SIG-M5 (cell line): ENCODE results near the gene PPP2R5E.
"Not testable (repeated sequence)": the region's sequence is repeated elsewhere in the genome, so short reads cannot be mapped to it uniquely, and the experiment has no call there.

Experiments
- DNase-seq: peaks from one replicate; lab custom pipeline; 2025; lab: John Stamatoyannopoulos, UW

PPP2R5E gene

DNA sequence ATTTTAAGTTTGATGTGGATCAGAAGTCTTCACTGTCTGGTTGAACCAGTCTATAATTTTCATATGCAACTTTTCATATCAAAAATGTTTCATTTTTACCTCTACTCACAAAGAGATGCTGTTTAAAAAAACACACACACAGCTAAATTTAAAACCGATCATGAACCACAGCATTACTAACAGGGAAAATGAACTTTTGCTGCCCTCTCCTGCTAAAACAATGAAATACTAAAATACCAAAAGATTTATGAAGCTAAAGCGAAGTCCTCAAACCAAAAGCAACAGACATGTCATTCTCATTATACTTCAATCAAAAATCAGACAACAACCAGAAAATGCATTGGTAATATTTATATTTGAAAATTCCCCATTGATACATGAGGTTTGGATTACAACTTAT lies 171.6 kb downstream of the PPP2R5E start:
- DNase-seq: not testable (repeated sequence)

DNA sequence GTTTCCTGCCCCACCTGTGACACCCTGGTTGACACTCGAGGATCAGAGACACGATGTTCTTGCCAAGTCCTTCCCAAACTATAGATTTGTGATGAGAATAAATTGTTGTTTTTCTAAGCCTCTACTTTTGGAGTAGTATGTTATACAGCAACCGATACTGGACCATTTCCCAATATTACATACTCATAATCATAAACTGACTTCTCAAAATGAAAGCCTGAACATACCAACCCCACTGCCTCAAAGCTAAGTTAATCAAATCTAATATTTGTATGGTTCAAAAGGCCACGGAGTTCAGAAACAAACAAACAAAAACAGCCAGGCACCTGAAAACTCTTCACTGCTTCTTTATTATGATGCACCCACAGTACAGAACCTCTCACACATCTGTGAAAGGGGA lies 172.1 kb downstream of the PPP2R5E start:
- no peak for DNase-seq

DNA sequence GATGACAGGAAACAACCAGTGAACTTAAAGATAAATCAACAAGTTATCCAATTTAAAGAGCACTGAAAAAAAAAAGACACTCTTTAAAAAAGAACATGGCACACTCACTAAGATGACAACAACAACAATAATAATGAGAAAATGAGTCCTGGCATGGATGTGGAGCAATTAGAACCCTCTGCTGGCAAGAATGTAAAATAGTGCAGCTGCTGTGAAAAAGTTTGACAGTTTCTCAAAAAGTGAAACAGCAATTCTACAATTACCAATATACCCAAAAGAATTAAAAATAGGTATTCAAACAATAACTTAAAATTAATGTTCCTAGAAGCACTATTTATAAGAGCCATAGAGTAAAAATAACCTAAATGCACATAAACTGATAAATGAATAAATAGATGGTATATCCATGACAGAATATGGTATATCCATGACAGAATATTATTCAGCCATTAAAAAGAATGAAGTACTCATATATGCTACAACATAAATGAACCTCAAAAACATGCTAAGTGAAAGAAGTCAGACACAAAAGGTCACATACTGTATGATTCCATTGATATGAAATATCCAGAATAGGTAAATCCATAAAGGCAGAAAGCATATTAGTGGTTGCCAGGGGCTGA lies 175.3 kb downstream of the PPP2R5E start:
- no peak for DNase-seq

DNA sequence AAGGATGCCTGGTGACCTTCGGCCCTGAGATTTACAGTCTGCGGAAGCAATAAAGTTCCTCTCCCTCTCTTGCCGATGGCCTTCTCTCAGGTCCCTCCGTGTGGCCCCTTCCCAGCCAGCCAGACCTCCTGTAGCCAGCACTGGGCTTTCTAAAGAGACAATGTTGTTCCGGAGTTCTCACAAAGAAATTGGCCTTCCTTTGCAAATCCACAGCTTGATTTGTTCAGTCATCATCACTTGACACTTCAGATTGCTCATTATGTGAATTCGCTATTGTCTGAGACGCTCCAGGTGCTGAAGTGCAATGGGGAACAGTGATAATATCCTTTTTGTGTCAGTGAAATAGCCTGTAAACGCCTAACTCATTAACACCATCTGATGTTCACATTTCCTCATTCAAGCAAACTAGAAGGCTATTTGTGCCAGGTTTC lies 180.8 kb downstream of the PPP2R5E start:
- DNase-seq: no peak

DNA sequence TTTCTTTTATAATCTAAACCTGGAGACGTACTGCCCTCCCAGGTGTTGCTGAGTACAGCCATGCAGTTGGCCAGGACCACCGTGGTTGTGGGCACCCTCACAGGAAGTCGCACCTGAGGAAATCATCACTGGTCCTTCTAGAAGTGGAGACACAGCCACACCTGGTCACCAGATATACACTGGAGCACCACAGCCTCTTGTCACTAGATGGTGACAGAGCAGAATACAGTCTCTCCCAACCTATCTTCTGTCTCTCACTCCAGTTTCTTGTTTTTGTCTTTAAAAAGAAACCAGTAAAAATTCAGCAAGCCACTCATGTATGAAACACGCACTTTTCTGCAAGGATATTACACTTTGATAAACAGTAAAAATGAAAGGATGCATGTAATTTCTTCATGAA lies 181.4 kb downstream of the PPP2R5E start:
- DNase-seq: no peak

DNA sequence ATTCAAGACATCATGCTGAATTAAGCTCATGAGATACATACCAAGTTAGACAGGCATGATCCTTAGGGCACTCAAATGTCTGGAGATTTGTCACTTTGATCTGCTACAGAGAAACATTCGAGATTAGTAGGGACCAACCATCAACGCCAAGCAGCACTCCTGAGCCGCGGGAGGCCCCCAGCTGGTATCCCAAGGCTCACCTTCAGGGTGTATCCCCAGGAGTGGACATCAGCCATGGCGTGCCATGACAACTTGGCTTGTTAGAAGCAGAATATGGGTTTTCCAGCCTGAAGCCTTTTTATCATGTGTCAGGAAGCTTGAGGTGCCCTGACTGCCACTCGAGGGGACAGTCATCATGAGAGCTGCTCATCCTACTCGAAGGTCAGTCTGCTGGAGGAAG lies 185.3 kb downstream of the PPP2R5E start:
- no peak for DNase-seq

DNA sequence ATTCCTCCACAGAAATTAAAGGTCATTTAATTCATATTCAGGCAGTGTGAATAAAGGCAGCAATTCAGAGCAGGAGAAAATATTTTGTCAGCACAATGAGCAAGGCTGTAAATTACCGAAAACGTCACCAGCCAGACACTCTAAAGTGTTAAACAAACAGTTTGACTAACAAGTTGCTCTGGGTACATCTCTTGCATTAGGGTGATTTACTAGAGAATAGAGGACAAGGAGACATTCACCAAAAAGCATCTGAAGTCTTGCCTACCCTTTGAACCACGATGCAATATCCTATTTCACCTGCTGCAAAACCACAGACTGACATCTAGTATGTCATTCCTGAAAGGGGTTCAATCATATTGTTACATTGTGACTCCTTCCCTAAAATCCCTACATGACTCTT lies 197.4 kb downstream of the PPP2R5E start:
- DNase-seq: no peak

DNA sequence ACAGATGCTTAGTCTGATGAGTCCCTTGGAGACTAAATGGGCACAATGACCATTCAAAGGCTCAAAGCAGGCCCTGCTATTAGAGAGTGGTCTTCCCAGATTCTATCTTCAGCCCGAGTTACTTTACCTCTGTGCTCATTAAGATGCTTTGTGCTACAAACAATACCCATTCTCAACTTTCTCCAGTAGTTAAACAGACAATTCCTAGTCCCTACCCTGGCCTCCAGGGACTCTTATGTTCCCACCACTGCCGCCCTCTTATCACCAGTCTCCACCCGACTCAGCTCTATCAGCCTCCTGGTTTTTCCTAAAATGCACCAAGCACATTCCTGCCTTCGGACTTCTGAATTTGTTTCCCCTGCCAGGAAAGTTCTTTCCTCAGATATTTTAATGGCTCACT lies 198.8 kb downstream of the PPP2R5E start:
- DNase-seq: no peak

DNA sequence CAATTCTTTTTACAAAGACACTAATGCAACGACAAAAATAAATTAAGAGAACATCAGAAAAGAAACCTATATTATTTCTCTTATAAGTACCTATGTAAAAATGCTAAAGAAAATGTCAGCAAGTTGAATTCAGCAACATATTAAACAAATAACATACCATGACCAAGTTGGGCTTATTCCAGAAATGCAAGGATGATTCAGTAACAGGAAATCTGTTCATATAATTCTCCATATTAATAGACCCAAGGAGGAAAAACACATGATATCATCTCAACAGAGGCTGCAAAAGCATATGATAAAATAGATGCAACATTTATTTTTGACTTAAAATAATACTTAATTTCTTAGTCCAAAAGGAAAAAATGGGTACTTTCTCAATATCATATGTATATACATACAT lies 199.3 kb downstream of the PPP2R5E start:
- DNase-seq: no peak

DNA sequence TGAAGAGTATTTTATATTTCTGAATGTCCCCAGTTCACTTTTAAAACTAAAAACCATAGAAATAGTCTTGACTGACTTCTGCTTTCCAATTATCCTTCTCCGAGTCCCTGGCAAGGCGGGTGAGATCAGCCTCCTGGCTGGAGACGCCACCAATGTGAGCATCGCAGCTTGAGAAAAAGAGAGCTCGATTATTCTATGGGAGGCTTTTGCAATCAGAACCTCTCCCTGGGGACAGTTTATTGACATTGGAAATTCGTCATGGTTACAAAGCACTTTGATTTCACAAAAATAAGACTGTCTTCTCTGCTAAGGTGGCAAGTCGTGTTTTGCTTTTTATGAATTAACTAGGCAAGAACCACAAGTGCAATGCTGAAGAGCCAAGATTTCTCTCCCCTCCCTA lies 200.8 kb downstream of the PPP2R5E start:
- DNase-seq: no peak

DNA sequence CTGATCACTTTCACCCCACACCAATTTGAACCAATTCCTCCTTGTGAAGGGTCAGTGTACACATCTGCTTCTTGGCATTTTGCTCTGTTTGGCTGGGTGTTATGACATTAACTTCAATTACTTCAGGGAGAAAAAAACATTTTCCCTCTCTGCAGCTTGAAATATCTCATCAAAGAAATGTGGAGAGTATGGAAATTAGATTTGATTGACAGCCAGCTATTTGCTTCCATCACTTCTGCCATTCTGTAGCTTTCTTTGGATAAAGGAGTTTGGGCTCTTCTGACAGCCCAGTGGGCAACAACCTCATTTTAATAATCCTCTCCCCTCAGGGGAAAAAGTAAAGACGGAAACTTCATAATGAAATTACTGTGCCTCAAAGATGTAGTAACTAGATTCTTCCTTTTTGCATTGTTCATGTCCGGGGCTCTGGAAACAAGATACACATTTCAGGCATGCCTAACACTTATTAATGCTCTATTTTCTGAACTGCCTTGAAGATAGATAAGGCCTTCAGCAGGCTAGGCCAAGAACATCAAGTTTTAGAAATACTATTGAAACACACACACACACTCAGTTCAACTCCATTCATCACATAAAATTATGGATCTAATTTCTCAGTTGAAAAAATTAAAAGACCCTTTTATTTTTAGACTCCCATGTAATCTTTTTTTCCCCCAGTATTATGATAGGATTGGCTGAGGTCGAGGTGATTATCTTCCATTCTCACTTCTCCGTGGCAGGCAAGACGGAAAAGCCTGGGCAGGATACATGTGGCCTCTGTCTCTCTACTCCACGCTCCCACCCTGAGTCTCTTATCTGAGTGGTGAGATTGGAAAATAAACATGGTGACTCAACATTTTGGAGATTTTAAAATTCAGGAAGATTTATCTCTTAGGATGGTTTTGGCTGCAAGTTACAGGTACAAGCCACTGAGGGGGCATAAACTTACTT lies 214.1 kb downstream of the PPP2R5E start:
- no peak for DNase-seq

DNA sequence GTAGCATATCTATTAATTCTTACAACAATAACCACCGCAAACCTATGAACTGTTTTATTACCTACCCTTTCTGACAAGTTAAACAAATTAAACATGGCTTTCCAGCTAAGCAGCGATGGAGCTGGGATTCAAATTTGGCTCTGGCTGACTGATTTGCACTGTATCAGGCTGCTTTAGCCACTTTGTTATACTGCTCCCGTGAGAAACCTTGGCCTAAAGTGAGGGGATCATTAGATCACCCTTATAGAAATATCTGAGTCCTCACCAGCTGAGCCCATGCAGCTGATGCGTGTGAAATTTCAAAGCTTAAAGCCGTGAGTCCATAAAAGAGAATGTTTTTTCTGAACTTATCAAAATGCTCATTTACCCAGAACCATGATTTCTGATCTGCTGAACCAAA lies 216.3 kb downstream of the PPP2R5E start:
- no peak for DNase-seq

DNA sequence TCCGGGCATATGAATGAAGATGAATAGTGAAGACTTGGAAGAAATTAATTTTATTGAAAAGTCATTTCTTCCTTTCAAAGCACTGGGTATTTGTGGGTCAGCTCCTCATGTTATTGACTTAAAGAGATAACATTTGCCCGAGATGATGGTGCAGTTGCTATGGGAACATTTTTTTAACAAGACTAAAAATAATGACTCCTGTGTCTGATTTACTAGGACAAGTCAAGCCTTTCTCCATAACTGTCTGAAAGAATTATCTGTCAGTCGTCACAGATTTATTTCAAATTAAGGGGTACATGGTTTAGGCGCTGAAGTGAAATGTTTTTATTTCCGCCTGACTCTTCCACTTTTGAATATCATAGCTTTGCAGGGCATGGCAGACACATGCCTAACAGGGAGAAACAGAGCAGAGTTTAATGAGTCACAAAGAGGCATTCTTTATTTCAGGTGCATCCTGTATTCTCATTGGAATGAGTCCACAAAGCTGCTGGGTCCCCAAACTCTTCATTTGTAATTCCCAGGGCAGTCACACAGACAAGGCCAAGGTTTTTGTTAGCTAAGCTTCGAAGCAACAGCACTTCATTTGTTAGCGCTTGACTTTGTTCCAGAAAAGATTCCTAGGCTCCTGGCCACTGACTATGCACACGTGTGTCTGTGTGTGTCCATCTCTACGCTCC lies 220.1 kb downstream of the PPP2R5E start:
- DNase-seq: no peak

DNA sequence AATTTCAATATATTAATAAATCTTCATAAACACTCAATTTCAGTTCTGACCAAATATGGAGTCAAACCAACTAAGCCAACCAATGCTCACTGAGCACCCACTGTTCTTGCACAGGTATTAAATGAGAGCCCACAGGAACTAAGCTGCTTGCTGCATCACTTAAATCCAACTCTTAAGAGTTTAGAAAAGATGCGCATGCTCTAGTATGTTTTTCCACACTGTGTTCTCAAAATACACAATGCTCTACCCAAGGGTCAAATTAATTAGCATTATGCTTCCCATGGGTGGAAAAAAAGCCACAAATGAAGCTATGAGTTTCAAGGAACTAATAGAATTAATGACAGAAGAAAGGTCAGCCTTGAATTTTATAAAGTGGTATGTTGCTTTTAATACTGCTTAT lies 220.7 kb downstream of the PPP2R5E start:
- DNase-seq: no peak
